Stimulated activated CD8-positive, alpha-beta memory T cell treated with anti-CD3 and anti-CD28 coated beads, Interleukin-7, amount 100 ng/mL, for 24 hours (primary cell): Measurements from ENCODE around the gene ALDH3B1.
"Not testable (repeated sequence)": the region's sequence is repeated elsewhere in the genome, so short reads cannot be mapped to it uniquely, and the experiment has no call there.

Experiments used
- DNase-seq: peaks from one replicate; pipeline ENCODE4 v3.0.0-alpha.2; 2020; ENCODE audit warnings: low read depth

ALDH3B1 gene

GRCh38 chr11:68010090-68011041 is at the start of gene ALDH3B1:
ALDH3B1 (plus strand) TSS chr11:68010327; CDS start chr11:68015298, 4,971 bp downstream.
- DNase-seq, result no peak

GRCh38 chr11:67963217-67963616 is 46.9 kb upstream of the ALDH3B1 start:
- DNase-seq, result not testable (repeated sequence)

DNA sequence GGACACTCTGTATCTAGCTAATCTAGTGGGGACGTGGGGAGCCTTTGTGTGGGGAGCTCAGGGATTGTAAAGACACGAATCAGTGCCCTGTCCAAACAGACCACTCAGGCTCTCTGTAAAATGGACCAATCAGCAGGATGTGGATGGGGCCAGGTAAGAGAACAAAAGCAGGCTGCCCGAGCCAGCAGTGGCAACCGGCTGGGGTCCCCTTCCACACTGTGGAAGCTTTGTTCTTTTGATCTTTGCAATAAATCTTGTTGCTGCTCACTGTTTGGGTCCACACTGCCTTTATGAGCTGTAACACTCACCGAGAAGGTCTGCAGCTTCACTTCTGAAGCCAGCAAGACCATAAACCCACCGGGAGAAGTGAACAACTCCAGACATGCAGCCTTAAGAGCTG is 46.2 kb upstream of the ALDH3B1 start:
- DNase-seq, result not testable (repeated sequence)

DNA sequence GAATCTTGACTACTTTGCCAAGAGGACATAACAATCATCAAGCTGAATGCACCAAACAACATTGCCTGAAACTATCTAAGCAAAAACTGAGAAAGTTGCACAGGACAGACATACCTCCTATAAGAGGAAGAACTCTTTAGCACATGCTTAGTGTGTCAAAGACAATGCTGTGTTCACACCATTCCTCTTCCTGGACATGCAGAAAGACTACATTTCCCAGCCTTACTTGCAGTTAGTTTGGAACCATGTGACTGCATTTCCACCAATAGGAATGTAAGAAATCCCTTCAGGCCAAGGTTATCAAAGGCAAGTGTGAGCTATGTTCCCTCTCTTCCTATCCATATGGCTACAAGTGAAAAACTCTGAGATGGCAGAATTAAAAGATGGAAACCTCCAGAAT is 45.4 kb upstream of the ALDH3B1 start:
- DNase-seq, result not testable (repeated sequence)

DNA sequence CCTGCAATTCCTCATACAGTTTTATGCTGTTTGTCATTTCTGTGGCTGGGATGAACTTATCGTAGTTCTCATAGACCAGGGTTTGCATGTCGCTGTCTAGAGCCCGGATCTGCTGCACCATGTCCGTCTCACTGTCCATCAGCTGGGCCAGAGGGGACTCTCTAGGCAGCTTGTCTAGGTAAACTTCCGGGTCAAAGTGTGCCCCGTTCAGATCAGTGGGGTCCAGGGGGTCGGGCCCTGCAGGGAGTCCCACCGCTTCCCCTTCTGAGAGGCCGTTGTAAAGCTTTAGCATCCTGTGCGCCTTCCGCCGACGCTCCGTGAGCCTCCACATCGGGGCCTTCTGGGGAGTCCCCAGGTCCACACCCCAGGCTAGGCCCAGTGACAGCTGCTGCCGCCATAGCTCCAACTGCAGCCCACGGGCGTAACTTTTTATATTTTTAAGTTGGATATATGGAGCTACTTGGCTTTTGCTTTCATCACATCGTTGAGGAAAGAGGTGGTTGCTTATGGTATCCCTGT is 44.2 kb upstream of the ALDH3B1 start:
- not testable (repeated sequence) for DNase-seq

DNA sequence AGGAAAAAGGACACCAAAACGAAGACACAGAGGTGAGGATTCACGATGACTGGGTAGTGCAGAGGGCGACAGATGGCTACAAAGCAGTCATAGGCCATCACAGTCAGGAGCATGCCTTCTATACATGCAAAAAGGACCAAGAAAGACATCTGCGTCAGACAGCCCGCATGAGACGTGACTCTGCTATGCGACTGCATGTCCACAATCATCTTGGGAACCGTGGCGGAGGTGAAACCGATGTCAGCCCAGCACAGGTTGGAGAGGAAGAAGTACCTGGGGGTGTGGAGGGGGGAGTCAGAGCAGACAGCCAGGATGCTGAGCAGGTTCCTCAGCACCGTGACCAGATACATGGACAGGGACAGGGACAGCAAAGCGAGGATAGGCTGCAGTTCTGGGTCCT is 35.4 kb upstream of the ALDH3B1 start:
- not testable (repeated sequence) for DNase-seq

DNA sequence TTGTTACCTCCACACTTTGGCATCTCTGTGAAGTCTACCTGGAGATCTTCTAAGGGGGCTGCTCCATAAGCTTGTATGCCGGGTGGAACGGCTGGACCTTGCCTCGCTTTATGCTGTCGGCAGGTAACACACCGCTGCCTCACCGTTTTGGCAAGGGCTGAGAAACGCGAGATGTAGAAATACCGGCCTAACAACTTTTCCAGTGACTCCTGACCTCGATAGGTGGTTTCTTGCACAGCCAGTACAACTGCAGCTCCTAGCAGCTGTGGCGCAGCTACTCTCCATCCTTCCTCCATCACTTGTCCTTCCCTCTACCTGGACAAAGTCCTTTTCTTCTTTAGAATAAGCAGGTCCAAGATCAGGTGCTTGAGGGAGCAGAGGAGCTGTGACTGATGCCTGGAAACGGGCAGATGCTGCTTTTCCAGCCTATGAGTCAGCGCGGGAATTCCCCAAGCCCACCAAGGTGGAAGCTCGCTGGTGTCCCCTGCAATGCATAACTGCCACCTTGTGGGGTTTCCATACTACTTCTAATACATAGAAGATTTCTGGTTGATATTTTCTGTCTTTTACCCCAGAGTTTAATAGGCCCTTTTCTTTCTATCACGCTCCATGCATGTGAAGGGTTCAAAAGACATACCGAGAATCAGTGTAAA is 31.2 kb upstream of the ALDH3B1 start:
- DNase-seq, result not testable (repeated sequence)

DNA sequence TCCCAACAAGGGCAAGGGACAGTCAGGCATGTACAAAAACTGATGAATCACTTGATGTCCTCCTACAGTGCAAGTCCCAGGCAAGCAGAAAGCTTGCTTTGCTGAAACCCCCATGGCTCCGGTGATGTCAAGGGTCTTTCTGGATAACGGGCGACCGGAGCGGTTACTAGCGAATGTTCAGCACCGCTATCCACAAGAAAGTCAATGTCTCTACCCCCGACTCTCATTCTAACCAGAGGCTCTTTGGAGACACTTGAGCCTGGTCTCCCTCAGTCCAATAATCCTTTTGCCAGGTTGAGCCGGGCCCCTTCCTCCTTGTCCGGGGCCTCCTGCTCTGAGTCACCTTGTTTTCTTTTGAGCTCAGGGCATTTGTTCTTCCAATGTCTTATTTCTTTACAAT is 28.9 kb upstream of the ALDH3B1 start:
- not testable (repeated sequence) for DNase-seq

DNA sequence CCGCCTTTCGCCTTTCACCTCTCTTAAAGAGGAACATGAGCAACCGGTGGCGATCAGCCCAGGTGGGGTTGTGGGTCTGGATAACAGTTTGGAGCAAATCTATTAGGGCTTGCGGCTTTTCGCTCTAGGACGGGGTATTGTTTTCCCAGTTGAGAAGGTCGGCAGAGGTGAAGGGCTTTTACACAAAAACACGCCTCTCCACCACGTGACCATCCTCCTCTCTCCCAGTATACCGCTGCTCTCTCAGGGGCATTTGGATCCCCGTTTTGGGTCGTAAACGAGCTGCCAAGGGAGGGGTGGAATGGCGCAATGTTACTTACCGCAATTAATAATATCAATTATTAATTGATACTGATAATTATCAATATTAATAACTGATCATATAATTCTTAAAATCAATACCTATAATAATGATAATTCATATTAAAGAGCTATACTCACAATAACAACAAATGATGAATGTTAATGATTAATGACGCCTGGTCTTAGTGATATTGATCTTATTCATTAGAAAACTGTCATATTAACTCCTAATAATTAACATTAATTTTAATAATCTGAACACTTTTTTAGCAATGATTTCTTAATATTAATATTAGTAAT is 27.8 kb upstream of the ALDH3B1 start:
- DNase-seq, result not testable (repeated sequence)

DNA sequence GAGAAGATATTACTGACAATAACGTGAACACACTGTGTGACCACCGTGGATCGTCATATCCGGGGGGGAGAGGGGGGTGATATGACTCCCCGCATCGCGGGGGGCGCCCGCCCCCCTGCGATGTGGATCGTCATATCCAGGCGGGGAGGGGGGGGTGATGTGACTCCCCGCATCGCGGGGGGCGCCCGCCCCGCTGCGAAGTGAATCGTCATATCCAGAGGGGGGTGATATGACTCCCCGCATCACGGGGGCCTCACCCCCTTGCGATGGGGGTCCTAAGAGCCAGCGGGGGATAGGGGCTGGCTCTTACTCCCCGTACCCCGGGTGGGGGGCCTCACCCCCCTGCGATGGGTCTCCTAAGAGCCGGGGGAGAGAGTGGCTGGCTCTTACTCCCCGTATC is 26.2 kb upstream of the ALDH3B1 start:
- DNase-seq, result no peak

DNA sequence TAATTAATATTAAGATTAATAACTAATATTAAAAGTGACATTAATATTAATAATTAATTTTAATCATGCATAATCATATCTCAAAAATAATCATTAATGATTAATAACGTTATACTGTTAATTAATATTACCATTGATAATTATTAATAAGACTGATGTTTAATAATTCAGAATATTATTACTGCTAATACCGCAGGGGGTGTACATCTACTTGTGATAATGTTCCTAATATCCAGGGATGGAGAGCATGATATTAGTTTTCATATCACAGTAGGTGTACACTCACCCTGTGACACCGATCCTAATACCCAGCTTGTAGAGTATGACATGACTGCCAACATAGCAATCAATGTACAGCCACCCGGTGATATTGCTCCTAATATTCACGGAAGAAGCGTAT is 24.8 kb upstream of the ALDH3B1 start:
- not testable (repeated sequence) for DNase-seq

GRCh38 chr11:67990546-67991346 is 19.4 kb upstream of the ALDH3B1 start:
- DNase-seq, result not testable (repeated sequence)

DNA sequence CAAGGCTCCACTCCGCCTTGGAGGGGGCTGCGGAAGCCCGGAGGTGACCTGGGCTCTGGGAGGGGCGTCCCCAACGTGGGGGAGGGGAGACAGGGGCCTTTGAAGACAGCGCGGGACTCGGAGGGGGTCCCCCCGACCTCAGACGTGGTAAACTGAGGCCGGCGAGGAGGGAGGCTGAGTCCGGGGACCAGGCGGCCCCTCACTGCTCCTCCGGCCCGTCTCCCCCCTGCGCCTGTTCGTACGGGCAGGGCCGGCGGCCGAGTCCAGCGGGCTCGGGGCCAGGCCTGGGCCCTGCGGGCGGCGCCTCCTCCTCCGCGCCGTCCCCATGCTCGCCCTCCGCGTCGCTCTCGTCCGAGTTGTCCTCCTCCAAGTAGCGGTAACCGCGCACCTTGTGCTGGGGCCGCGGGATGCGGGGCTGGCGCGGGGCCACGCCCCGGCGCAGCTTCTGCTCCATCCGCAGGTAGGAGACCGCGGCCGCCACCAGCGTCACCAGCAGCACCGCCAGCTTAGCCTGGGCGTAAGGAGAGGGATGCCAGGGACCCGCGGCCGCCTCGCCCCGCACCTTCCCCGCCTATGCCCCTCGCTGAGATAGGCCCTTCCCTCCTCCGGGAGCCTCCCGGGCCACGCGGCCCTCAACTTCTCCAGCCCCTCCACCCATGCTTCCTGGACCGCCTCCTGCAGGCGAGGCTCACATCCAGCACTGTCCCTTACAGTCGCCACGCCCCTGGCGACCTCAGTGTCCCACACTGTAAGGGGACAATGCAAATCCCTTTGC is 18.6 kb upstream of the ALDH3B1 start:
- DNase-seq, result not testable (repeated sequence)

DNA sequence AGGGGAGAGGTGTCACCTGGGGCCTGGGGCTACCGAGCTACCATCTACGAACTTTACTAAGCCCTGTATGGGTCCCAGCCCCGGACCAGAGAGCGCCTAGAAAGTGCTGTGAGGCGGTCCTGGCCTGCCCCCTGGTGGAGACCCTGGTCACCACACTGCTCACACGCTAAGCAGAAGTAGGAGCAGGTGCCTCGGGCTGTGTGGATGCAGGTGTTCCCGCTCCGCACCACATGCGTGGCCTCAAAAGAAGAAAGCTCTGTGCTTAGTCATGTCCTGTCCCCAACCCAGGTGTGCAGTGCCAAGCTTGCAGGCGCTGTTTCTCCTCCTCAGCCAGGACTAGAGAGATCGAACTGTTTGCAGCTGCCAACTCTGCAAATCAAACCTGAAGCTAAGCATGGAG is 16.3 kb upstream of the ALDH3B1 start:
- not testable (repeated sequence) for DNase-seq

GRCh38 chr11:67994387-67994786 is 15.7 kb upstream of the ALDH3B1 start:
- DNase-seq, result not testable (repeated sequence)

GRCh38 chr11:67995129-67995528 is 15.0 kb upstream of the ALDH3B1 start:
- DNase-seq, result not testable (repeated sequence)

DNA sequence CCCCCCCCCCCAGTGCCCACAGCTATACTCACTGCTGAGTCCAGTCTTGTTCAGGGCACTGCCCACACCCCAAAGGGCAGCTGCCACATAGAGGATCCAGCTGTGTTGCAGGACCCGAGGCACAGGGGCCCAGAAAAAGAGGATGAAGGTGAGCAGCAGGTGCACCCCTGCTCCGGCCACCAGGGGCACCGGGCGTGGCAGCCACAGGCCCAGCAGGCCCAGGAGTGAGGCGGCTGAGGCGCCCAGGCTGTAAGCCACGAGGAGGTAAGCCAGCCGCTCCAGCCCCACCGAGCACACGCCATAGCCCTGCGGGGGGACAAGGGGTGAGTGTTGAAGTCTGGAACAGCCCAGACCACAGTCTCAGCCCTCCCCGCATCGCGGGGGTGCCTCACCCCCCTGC is 14.5 kb upstream of the ALDH3B1 start:
- DNase-seq, result not testable (repeated sequence)

- no peak for DNase-seq
Measured at GRCh38 chr11:67996051-67996450, 14.1 kb upstream of the ALDH3B1 start.

DNA sequence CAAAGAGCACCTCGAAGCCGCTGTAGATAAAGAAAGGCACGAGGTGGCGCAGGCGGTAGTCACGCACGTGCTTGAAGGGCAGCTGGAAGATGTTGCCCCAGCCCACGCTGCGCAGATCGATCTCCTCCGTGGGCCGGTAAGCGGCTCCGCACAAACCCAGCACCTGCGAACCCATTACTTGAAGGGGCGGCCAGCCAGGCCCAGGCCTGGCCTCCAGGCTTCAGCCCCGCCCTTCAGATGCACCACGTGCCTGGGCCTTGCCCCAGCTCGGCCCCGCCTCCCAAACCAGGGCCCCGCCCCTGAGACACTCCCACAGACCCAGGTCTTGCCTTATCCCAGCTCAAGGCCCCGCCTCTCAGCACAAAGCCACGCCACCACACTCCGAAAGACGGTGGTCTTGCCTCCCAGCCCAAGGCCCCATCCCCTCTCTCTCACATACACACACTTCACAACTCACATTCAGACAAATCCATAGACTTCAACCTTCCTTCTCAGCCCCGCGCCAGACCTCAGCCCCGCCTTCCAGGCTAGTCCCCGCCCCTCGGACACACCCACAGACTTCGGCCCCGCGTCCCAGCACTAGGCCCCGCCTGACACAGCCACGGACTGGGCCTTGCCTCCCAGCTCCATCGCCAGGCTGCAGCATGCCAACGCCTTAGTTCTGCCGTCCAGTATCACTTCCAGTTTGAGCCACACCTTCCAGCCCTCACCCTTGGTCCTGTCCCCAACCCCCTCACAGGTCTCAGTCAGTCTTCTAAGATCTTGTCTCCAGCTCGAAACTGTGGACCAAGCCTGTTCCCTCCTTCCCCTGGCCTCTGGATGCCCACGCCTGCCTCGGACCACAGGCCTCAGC is 13.3 kb upstream of the ALDH3B1 start:
- DNase-seq, result no peak

- DNase-seq, result no peak
Measured at GRCh38 chr11:67997475-67997921, 12.6 kb upstream of the ALDH3B1 start.
